RWPE2 (cell line): ENCODE results near the gene SHD.

Source experiments
- ATAC-seq: fragments of 200-7000 bp; cut with Tn5 transposase; 3 replicates; pipeline ENCODE4 v1.9.1; 2021; ENCODE audit warnings: low read depth
- DNase-seq: peaks from one replicate; pipeline ENCODE4 v3.0.0-alpha.2; 2020; ENCODE audit warnings: low spot score
- H3K27ac ChIP-seq: fragments of 450-650 bp; 2 replicates; pipeline ENCODE4 v1.5.1; 2017; ENCODE audit warnings: mild to moderate bottlenecking; ENCODE audit not compliant: poor library complexity, severe bottlenecking
- H3K27me3 ChIP-seq: fragments of 250-450 bp; sonication (Bioruptor Pico); 2 replicates; pipeline ENCODE4 v1.5.1; 2021; ENCODE audit warnings: mild to moderate bottlenecking, moderate library complexity; ENCODE audit not compliant: insufficient read depth, poor library complexity, severe bottlenecking
- H3K36me3 ChIP-seq: fragments of 250-450 bp; sonication (Bioruptor Pico); 2 replicates; pipeline ENCODE4 v1.5.1; 2020; ENCODE audit warnings: low read depth, mild to moderate bottlenecking, moderate library complexity
- H3K4me1 ChIP-seq: fragments of 250-450 bp; sonication (Bioruptor Pico); 2 replicates; pipeline ENCODE4 v1.5.1; 2021; ENCODE audit warnings: mild to moderate bottlenecking, moderate library complexity; ENCODE audit not compliant: insufficient read depth, poor library complexity, severe bottlenecking
- H3K4me3 ChIP-seq: fragments of 250-450 bp; sonication (Bioruptor Pico); 2 replicates; pipeline ENCODE4 v1.5.1; 2021; ENCODE audit warnings: mild to moderate bottlenecking, moderate library complexity; ENCODE audit not compliant: severe bottlenecking
- H3K9me3 ChIP-seq: fragments of 250-450 bp; sonication (Bioruptor Pico); 2 replicates; pipeline ENCODE4 v1.5.1; 2021; ENCODE audit warnings: mild to moderate bottlenecking, moderate library complexity; ENCODE audit not compliant: severe bottlenecking
- TF ChIP-seq, protein P1 (sequence below): fragments of 450-650 bp; IDR thresholded peaks from one replicate; pipeline ENCODE4 v1.5.1; 2017; ENCODE audit warnings: mild to moderate bottlenecking, moderate library complexity; ENCODE audit not compliant: poor library complexity, severe bottlenecking

The SHD gene

DNA sequence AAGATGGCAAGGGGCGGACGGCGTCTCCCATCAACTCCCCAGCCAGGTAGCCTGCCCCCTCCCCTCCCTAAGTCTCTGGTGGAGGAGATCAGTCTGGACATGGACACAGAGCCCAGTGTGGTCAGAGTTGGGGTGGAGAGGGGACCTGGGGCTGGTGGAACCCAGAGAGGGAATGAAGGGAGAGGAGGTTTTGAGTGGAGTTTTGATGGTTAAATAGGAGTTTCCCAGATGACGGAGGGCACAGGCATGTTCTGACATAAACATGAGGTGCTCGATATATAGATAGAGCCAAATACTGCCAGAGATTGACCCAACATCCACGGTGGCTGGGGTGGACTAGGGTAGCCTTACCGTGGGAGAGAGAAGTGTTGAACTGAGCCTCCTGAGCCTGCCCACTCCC lies 39.4 kb downstream of the SHD start:
- Histone ChIP-seq H3K27ac (no peak overlapping the region), H3K27me3 (no peaks in the 10 kb centered on the region), H3K9me3 (peaks cover 2% of the 10 kb centered on the region), H3K36me3 (no peaks in the 10 kb centered on the region), H3K4me1 (no peaks in the 10 kb centered on the region), H3K4me3 (no peak overlapping the region)
- DNase-seq (no peak), ATAC-seq (no peak)
- TF ChIP-seq, protein P1, sequence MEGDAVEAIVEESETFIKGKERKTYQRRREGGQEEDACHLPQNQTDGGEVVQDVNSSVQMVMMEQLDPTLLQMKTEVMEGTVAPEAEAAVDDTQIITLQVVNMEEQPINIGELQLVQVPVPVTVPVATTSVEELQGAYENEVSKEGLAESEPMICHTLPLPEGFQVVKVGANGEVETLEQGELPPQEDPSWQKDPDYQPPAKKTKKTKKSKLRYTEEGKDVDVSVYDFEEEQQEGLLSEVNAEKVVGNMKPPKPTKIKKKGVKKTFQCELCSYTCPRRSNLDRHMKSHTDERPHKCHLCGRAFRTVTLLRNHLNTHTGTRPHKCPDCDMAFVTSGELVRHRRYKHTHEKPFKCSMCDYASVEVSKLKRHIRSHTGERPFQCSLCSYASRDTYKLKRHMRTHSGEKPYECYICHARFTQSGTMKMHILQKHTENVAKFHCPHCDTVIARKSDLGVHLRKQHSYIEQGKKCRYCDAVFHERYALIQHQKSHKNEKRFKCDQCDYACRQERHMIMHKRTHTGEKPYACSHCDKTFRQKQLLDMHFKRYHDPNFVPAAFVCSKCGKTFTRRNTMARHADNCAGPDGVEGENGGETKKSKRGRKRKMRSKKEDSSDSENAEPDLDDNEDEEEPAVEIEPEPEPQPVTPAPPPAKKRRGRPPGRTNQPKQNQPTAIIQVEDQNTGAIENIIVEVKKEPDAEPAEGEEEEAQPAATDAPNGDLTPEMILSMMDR: no peak

DNA sequence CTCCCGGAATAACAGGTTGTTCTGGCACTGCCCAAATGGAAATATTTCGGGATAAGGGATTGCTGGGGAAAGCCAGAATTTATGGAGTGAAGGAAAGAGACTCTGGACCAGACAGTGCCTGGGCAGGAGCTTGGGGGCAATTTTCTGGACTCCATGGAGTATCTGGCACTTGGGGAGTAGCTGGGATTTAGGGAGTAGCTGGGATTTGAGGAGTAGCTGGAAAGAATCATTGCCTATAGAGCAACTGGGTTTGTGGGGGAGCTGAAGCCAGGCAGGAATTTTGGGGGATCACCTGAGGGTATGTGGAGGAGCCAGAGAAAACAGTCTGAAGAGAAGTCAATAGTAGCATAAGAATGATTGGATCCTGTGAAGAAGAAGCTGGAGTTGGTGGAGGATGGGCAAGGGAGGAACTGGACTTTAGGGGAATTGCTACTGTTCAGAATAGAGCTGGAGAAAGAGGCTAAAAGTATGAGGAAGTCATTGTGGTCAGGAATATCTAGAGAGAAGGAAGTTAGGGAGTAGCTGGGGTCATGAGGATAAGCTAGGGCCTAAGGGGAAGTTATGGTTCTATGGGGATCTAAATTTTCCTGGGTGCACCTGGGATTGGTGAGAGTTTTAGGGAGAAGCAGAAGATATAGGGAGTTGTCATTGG lies 40.1 kb downstream of the SHD start:
- Histone ChIP-seq H3K36me3 (no peaks in the 10 kb centered on the region), H3K27me3 (no peaks in the 10 kb centered on the region), H3K9me3 (peaks cover 2% of the 10 kb centered on the region), H3K4me1 (no peaks in the 10 kb centered on the region), H3K4me3 (no peak overlapping the region), H3K27ac (no peak overlapping the region)
- ATAC-seq (no peak), DNase-seq (no peak)
- TF ChIP-seq, protein P1: no peak

DNA sequence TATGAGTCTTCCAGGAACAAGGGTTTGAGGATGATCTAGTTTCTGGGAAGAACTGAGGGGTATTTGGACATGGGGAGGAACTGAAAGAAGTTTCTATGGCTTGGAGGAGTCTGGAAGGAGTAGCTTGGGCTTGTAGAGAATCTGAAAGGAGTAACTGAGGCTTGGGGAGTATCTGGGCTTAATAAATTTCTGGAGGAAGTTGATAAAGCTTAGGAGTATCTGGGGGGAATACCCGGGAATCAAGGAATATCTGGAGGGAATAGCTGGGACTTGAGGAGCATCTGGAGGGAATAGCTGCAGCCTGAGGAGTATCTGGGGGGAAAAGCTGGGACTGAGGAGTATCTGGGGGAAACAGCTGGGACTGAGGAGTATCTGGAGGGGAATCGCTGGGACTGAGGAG lies 41.4 kb downstream of the SHD start:
- TF ChIP-seq, protein P1: no peak
- no peak for DNase-seq
- H3K9me3 ChIP-seq: peaks cover 2% of the 10 kb centered on the region
- no peaks in the 10 kb centered on the region for H3K4me1 ChIP-seq
- H3K27ac ChIP-seq: no peak overlapping the region
- no peak for ATAC-seq
- no peak overlapping the region for H3K4me3 ChIP-seq
- no peaks in the 10 kb centered on the region for H3K27me3 ChIP-seq
- H3K36me3 ChIP-seq: no peaks in the 10 kb centered on the region

DNA sequence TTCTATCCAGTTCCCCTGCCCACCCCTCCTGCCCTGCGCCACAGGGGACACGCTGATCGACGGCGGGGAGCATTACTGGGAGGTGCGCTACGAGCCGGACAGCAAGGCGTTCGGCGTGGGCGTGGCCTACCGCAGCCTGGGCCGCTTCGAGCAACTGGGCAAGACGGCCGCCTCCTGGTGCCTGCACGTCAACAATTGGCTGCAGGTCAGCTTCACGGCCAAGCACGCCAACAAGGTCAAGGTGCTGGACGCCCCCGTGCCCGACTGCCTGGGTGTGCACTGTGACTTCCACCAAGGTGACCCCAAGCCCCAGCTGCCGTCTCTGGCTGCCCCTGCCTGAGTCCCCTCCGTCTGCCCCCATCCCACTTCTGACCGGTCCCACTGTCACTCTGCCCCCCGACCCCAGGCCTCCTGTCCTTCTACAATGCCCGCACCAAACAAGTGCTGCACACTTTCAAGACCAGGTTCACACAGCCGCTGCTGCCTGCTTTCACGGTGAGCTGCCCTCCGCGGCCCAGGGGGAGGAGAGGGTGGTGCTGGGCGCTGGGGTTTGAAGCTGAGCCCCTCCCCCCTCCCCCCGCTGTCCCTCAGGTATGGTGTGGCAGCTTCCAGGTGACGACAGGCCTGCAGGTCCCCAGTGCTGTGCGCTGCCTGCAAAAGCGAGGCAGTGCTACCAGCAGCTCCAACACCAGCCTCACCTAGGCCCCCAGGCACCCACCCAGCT lies 44.0 kb downstream of the SHD start:
- no peaks in the 10 kb centered on the region for H3K4me1 ChIP-seq
- no peaks in the 10 kb centered on the region for H3K36me3 ChIP-seq
- DNase-seq (no peak), ATAC-seq (no peak)
- H3K9me3 ChIP-seq: peaks cover 2% of the 10 kb centered on the region
- no peak overlapping the region for H3K4me3 ChIP-seq
- TF ChIP-seq, protein P1: no peak
- H3K27ac ChIP-seq: no peak overlapping the region
- no peaks in the 10 kb centered on the region for H3K27me3 ChIP-seq

DNA sequence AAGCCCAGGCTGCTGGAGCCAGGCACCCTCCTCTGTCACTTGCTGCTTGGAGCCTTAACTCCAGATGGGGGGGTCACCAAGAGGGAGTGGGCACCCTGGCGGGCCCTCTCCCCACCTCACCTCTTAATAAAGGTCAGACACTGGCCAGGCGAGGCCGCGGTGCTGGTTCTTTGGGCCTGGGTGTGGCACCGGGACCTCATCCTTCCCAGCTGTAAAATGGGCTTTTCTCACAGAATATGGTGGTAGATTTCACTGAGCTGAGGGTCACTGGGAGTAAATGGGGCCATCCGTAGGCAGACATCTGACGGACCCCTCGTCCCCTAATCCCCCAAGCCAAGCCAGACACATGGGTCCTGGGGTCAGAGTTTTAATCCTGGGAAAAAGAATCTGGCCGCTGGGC lies 44.6 kb downstream of the SHD start:
- H3K4me3 ChIP-seq: no peak overlapping the region
- TF ChIP-seq, protein P1: no peak
- DNase-seq (no peak), ATAC-seq (no peak)
- no peaks in the 10 kb centered on the region for H3K36me3 ChIP-seq
- no peak overlapping the region for H3K27ac ChIP-seq
- no peaks in the 10 kb centered on the region for H3K4me1 ChIP-seq
- peaks cover 2% of the 10 kb centered on the region for H3K9me3 ChIP-seq
- no peaks in the 10 kb centered on the region for H3K27me3 ChIP-seq
